Activated T-helper 1 cell treated with anti-CD3 and anti-CD28 coated beads, Interleukin-2, amount 50 U/mL, for 16 hours (primary cell): Measurements from ENCODE around the gene CALR.
"Not testable (repeated sequence)": the region's sequence is repeated elsewhere in the genome, so short reads cannot be mapped to it uniquely, and the experiment has no call there.

Source experiments
- DNase-seq, 2 donors: peaks; one replicate each; pipeline ENCODE4 v3.0.0-alpha.2; 2020; ENCODE audit warnings: low read depth in 1 of 2, low spot score in 1 of 2

CALR gene

GRCh38 chr19:12933287-12934072, 4.9 kb upstream of the CALR start, which contains the start of gene FARSA:
Gene FARSA, minus strand, starts transcription at chr19:12933711. Its CDS starts 15 bp downstream, at chr19:12933696.
- peak; percentile 74 to 83 for DNase-seq

- no peak for DNase-seq
Observed at GRCh38 chr19:12935071-12935470, 3.3 kb upstream of the CALR start.

- no peak for DNase-seq
Observed at GRCh38 chr19:12936582-12936981, 1.8 kb upstream of the CALR start.

- DNase-seq = no peak
Observed at GRCh38 chr19:12937093-12937926, 1.1 kb upstream of the CALR start.

GRCh38 chr19:12938779-12939601, 581 bp downstream of the CALR start:
- peak in 1 of 2 donors; percentile 12 for DNase-seq

DNA sequence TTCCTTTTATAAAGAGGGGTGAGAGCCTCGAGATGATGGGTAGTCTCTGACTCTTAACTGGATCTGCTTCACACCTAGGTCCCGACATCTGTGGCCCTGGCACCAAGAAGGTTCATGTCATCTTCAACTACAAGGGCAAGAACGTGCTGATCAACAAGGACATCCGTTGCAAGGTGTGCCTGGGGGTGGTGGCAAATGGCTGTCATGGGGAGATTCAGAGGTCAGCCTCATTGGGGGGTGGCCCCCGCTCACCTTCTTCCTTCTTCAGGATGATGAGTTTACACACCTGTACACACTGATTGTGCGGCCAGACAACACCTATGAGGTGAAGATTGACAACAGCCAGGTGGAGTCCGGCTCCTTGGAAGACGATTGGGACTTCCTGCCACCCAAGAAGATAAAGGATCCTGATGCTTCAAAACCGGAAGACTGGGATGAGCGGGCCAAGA, 1.6 kb downstream of the CALR start:
- DNase-seq = no peak

GRCh38 chr19:12940897-12941296, 2.5 kb downstream of the CALR start:
- DNase-seq = no peak

GRCh38 chr19:12943437-12944044, 5.1 kb downstream of the CALR start:
- no peak for DNase-seq

GRCh38 chr19:12944104-12944674, 5.8 kb downstream of the CALR start:
- DNase-seq = no peak

DNA sequence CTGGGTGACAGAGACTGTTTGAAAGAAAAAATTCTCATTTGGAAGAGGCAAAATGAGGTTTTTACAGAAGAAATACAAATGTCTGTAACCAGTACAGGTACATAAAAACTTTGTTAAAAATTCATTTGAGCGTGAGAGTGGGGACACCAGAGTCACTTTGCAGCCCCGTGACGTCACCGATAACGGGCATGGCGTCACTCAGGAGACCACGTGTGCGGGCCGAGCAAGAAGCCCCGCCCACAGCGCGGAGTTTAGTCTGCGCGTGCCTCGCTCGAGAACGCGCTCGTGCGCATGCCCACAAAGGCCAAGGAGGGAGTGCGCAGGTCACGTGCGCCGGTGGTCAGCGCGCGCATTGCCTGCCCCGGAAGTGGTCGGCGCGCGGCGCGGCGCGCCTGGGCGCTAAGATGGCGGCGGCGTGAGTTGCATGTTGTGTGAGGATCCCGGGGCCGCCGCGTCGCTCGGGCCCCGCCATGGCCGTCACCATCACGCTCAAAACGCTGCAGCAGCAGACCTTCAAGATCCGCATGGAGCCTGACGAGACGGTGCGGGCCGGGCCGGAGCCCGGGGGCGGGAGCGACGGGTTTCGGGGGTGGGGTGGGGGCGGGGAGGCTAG, 7.2 kb downstream of the CALR start, which contains the start of gene RAD23A:
Gene RAD23A, plus strand, starts transcription at position 384 of the 613 bp plus-strand sequence. Its CDS starts 87 bp downstream, at position 471.
- DNase-seq = peak; percentile 94 to 98

- peak in 1 of 2 donors; percentile 45 for DNase-seq
Observed at GRCh38 chr19:12946092-12946721, 7.8 kb downstream of the CALR start.

GRCh38 chr19:12946731-12947496, 8.5 kb downstream of the CALR start:
- DNase-seq = no peak

- DNase-seq = no peak
Observed at GRCh38 chr19:12947702-12948611, 9.5 kb downstream of the CALR start.

GRCh38 chr19:12948612-12949362, 10.4 kb downstream of the CALR start:
- DNase-seq = no peak

- DNase-seq = no peak
Observed at GRCh38 chr19:12949363-12950283, 11.2 kb downstream of the CALR start.

DNA sequence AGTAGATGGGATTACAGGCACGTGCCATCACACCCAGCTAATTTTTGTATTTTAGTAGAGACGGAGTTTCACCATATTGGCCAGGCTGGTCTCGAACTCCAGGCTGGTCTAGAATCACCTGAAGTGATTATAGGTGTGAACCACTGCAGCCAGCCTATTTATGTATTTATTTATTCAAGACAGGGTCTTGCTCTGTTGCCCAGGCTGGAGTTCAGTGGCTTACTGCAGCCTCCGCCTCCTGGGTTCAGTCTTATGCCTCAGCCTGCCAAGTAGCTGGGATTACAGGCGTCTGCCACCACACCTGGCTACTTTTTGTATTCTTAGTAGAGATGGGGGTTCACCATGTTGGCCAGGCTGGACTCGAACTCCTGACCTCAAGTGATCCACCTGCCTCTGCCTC, 13.6 kb downstream of the CALR start:
- not testable (repeated sequence) for DNase-seq
